ENCODE data around the gene B3GNT3.

The B3GNT3 gene

GRCh38 chr19:17861542-17862402, 66.8 kb downstream of the B3GNT3 start:
- no peak for DNase-seq

GRCh38 chr19:17862711-17863519, 68.0 kb downstream of the B3GNT3 start:
- no peak for DNase-seq

Data from effector CD4-positive, alpha-beta T cell (primary cell).